GM23338 (cell line): ENCODE measurements around the gene EHD2. TPM values are rescaled to one million over a fixed set of nuclear protein-coding genes. Genes with fewer than 3 reads are reported as not detected.
"Not testable (repeated sequence)": the region's sequence is repeated elsewhere in the genome, so short reads cannot be mapped to it uniquely, and the experiment has no call there.

Source experiments
- ATAC-seq: fragments of 200-7000 bp; cut with Tn5 transposase; 3 replicates; pipeline ENCODE4 v1.9.1; 2020
- DNase-seq: peaks from one replicate; pipeline ENCODE4 v3.0.0-alpha.2; 2015; ENCODE audit warnings: low spot score
- H2AFZ ChIP-seq: fragments of 200-600 bp; sonication (generic); 2 replicates; pipeline ENCODE4 v1.8.0; 2016; ENCODE audit warnings: antibody characterized with exemption, mild to moderate bottlenecking, moderate library complexity
- H3F3A ChIP-seq: fragments of 200-600 bp; sonication (generic); replicated peaks from 2 replicates; pipeline ENCODE4 v1.8.0; 2017; ENCODE audit warnings: antibody characterized with exemption, mixed run types, low read depth
- H3K27ac ChIP-seq: fragments of 200-600 bp; sonication (generic); 2 replicates; pipeline ENCODE4 v1.6.1; 2016; ENCODE audit warnings: low read depth
- H3K27me3 ChIP-seq: fragments of 200-600 bp; sonication (generic); 2 replicates; pipeline ENCODE4 v1.8.0; 2016; ENCODE audit warnings: mild to moderate bottlenecking, mixed run types, moderate library complexity; ENCODE audit not compliant: insufficient read depth
- H3K36me3 ChIP-seq: fragments of 200-600 bp; sonication (generic); 2 replicates; pipeline ENCODE4 v1.8.0; 2016; ENCODE audit warnings: mild to moderate bottlenecking; ENCODE audit not compliant: insufficient read depth
- H3K4me1 ChIP-seq: fragments of 200-600 bp; sonication (generic); 2 replicates; pipeline ENCODE4 v1.8.0; 2016; ENCODE audit warnings: mild to moderate bottlenecking, moderate library complexity; ENCODE audit not compliant: insufficient read depth
- H3K4me2 ChIP-seq: fragments of 200-600 bp; sonication (generic); 2 replicates; pipeline ENCODE4 v1.7.1; 2017; ENCODE audit warnings: mixed run types
- H3K4me3 ChIP-seq: fragments of 200-600 bp; sonication (generic); 2 replicates; pipeline ENCODE4 v1.6.1; 2016; ENCODE audit warnings: mixed run types
- H3K79me2 ChIP-seq: fragments of 200-600 bp; sonication (generic); replicated peaks from 2 replicates; pipeline ENCODE4 v1.8.0; 2017; ENCODE audit warnings: mild to moderate bottlenecking; ENCODE audit not compliant: insufficient read depth
- H3K9me2 ChIP-seq: fragments of 200-600 bp; sonication (generic); 2 replicates; pipeline ENCODE4 v1.8.0; 2017; ENCODE audit not compliant: insufficient read depth
- H4K20me1 ChIP-seq: fragments of 200-600 bp; sonication (generic); replicated peaks from 2 replicates; pipeline ENCODE4 v1.8.0; 2017; ENCODE audit warnings: mild to moderate bottlenecking; ENCODE audit not compliant: insufficient read depth
- H3K27ac Mint-ChIP-seq: 2 replicates; pipeline ENCODE4 v1.8.0; 2020; ENCODE audit warnings: inconsistent platforms, mild to moderate bottlenecking, moderate library complexity, mixed read lengths
- H3K27me3 Mint-ChIP-seq: 3 replicates; pipeline ENCODE4 v1.8.0; 2022; ENCODE audit warnings: low read depth, mild to moderate bottlenecking, moderate library complexity, mixed read lengths, inconsistent platforms; ENCODE audit not compliant: insufficient read depth, poor library complexity
- H3K36me3 Mint-ChIP-seq: 3 replicates; pipeline ENCODE4 v1.8.0; 2021; ENCODE audit warnings: low read depth, mild to moderate bottlenecking, inconsistent platforms, moderate library complexity, mixed read lengths
- H3K4me1 Mint-ChIP-seq: 3 replicates; pipeline ENCODE4 v1.8.0; 2020; ENCODE audit warnings: mild to moderate bottlenecking, inconsistent platforms, mixed read lengths
- H3K4me3 Mint-ChIP-seq: 3 replicates; pipeline ENCODE4 v1.8.0; 2021; ENCODE audit warnings: moderate library complexity, mild to moderate bottlenecking, inconsistent platforms, mixed read lengths
- H3K9me3 Mint-ChIP-seq: 3 replicates; pipeline ENCODE4 v1.8.0; 2020; ENCODE audit warnings: moderate library complexity, mild to moderate bottlenecking, inconsistent platforms, mixed read lengths
- CREB1 ChIP-seq: fragments of 250-450 bp; sonication (Bioruptor Pico); IDR thresholded peaks from 2 replicates; pipeline ENCODE4 v1.5.0; 2020; ENCODE audit warnings: low read depth, mild to moderate bottlenecking, moderate library complexity
- EZH2 ChIP-seq: fragments of 200-600 bp; sonication (generic); IDR thresholded peaks from one replicate; pipeline ENCODE4 v1.8.0; 2017; ENCODE audit warnings: antibody characterized with exemption, mild to moderate bottlenecking, low read depth; ENCODE audit not compliant: unreplicated experiment
- EZH2phosphoT487 ChIP-seq: fragments of 200-600 bp; sonication (generic); IDR thresholded peaks from one replicate; pipeline ENCODE4 v1.8.1; 2018; ENCODE audit warnings: antibody characterized with exemption; ENCODE audit not compliant: unreplicated experiment
- JUNB ChIP-seq: IDR thresholded peaks from one replicate; pipeline ENCODE4 v1.6.1; 2016; ENCODE audit warnings: antibody characterized with exemption; ENCODE audit not compliant: unreplicated experiment
- NANOG ChIP-seq: IDR thresholded peaks from 2 replicates; pipeline ENCODE4 v1.6.1; 2016; ENCODE audit warnings: antibody characterized with exemption, borderline replicate concordance
- POLR2AphosphoS5 ChIP-seq: IDR thresholded peaks from 2 replicates; pipeline ENCODE4 v1.6.1; 2016; ENCODE audit warnings: antibody characterized with exemption, low read depth
- polyA plus RNA-seq: library from polyadenylated mRNA; unstranded; fragments of >200 nt; fragmentation: Nextera tagmentation; extraction: Ambion mirVana; gene quantifications from 2 replicates; pipeline ENCODE4 v1.2.1, GENCODE V29; 2016
- total RNA-seq: library from RNA; depleted of rRNA; stranded (reverse); fragments of >200 nt; shearing (Covaris generic); gene quantifications from 2 replicates; pipeline ENCODE4 v1.2.3, GENCODE V29; 2014
- TF ChIP-seq, protein P1 (sequence below): IDR thresholded peaks from 2 replicates; pipeline ENCODE4 v1.6.1; 2016; ENCODE audit warnings: antibody characterized with exemption
- TF ChIP-seq, protein P2 (sequence below), 2 experiments: fragments of 200-600 bp in 1 of 2; sonication (generic) in 1 of 2; conservative IDR thresholded peaks; 2 replicates each; pipeline versions ENCODE4 v1.5.1 to v1.6.1; 2016 to 2017; ENCODE audit warnings: antibody characterized with exemption in 2 of 2, low read depth in 2 of 2, mild to moderate bottlenecking in 2 of 2, moderate library complexity in 1 of 2

Gene EHD2
- total and polyA plus RNA-seq, 2 experiments from 2014 or later = 6.6 to 10.8 TPM

DNA sequence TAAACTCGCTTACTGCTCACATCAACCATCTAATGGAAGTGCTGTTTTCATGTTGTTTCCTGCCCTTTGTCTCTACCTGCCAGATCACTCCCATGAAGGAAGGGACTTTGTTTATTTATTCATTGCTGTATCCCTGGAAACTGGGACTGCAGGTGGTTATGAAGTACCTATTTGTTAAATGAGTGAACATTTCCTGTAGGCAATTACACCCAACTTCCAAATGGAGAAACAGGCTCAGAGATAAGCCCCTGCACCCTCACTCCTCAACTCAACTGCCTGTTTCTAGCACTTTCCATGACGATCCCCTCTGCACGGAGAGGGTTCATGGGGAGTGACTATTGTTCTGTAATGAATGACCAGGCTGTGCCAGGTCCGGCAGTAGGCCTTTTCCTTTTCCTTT is 63.3 kb downstream of the EHD2 start:
- Histone ChIP-seq H3K27ac (peak overlapping the region; percentile 5; the same call in 1 of the 2 replicates), H3K79me2 (peaks cover 29% of the 10 kb centered on the region), H4K20me1 (peaks cover 10% of the 10 kb centered on the region), H3K27me3 (no peaks in the 10 kb centered on the region), H2AFZ (no peak overlapping the region), H3K4me3 (no peak overlapping the region), H3K4me1 (peaks cover 7% of the 10 kb centered on the region; the same call in 1 of the 2 replicates), H3K4me2 (no peak overlapping the region), H3K36me3 (peaks cover 6% of the 10 kb centered on the region; the same call in 1 of the 2 replicates), H3K9me2 (no peaks in the 10 kb centered on the region), H3F3A (peaks cover 6% of the 10 kb centered on the region; the same call in 1 of the 2 replicates)
- peak overlapping the region; percentile 8; the same call in 1 of the 3 replicates for H3K4me3 Mint-ChIP-seq
- peaks cover 24% of the 10 kb centered on the region for H3K36me3 Mint-ChIP-seq
- H3K27ac Mint-ChIP-seq = peak overlapping the region; percentile 38; the same call in 1 of the 2 replicates
- no peaks in the 10 kb centered on the region for H3K9me3 Mint-ChIP-seq
- TF ChIP-seq NANOG (no peak), EZH2 (no peak)
- peaks cover 24% of the 10 kb centered on the region for H3K27me3 Mint-ChIP-seq
- no peak for ATAC-seq
- DNase-seq = peak; percentile 70
- peaks cover 20% of the 10 kb centered on the region for H3K4me1 Mint-ChIP-seq

DNA sequence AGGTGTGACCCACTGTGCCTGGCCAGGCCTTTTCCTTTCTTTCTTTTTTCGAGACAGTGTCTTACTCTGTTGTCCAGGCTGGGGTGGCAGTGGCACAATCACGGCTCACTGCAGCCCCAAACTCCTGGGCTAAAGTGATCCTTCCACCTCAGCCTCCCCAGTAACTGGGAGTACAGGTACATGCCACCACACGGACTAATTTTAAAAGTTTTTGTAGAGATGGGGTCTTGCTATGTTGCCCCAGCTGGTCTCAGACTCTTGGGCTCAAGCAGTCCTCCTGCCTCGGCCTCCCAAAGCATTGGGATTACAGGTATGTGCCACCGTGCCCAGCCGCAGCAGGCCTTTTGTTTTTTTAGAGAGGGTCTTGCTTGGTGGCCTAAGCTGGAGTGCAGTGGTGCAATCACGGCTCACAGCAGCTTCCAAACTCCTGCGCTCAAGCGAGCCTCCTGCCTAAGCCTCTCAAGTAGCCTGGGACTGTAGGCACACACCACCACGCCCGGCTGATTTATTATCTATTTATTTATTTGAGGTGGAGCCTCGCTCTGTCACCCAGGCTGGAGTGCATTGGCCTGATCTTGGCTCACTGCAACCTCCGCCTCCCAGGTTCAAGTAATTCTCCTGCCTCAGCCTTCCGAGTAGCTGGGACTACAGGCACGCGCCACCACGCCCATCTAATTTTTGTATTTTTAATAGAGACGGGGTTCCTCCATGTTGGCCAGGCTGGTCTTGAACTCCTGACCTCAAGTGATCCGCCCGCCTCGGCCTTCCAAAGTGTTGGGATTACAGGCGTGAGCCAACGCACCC is 64.2 kb downstream of the EHD2 start:
- H3K4me1 ChIP-seq, H3K27me3 ChIP-seq, H3K9me3 Mint-ChIP-seq, ATAC-seq, H2AFZ ChIP-seq, H3K9me2 ChIP-seq, DNase-seq: not testable (repeated sequence)
- peaks cover 32% of the 10 kb centered on the region for H3K36me3 Mint-ChIP-seq
- H3K4me1 Mint-ChIP-seq = peaks cover 20% of the 10 kb centered on the region
- H3K27me3 Mint-ChIP-seq = peaks cover 25% of the 10 kb centered on the region
- Histone ChIP-seq H3K4me2 (peak overlapping the region; percentile 97), H3K36me3 (peaks cover 11% of the 10 kb centered on the region; the same call in 1 of the 2 replicates), H3F3A (peaks cover 13% of the 10 kb centered on the region; the same call in 1 of the 2 replicates), H3K27ac (peak overlapping the region; percentile 98), H3K79me2 (peaks cover 32% of the 10 kb centered on the region), H3K4me3 (peak overlapping the region; percentile 98), H4K20me1 (peaks cover 10% of the 10 kb centered on the region)
- H3K4me3 Mint-ChIP-seq = peak overlapping the region; percentile 90
- peak overlapping the region; percentile 98; the same call in 1 of the 2 replicates for H3K27ac Mint-ChIP-seq

DNA sequence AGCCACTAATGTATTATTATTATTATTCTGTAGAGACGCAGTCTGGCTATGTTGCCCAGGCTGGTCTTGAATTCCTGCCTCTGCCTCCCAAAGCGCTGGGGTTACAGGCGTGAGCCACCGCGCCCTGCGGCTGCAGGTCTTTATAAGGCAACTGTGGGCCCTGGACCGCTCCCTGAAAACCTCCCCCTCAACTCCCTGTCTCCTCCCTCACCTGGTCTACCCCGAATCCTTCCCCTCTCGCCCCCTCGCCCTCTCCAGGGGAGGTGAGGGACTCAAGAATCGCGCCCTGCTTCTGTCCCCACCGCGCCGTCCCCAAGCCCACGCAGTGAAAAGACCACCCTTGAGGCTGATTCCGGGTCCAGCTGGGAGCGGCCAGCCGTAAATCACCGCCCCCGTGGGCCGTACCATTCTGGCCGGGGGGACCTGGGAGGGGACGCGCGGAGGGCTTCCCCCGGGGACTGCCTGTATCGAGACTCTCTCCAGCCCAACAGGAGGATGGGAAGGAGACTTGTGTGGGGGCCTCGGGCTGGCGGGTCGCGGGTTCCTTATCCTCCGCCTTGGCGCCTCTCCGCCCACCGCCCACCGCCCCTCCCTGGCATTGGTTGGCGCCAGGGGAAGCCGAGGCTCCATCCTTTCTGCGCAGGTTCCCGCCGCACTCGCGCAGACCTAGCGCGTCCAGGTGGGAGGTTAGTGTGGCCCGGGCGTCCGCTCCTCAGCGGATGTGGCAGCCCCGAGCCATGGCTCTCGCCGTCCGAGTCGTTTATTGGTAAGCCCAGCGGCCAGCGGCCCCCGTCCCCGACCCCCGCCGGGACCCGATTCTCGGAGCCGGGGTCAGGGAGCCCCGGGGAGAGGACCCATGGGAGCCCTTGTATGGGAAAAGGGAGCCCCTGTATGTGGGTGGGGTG is 65.1 kb downstream of the EHD2 start, which contains the start of gene SELENOW:
Gene SELENOW, plus strand, starts transcription at position 655 of the 905 bp plus-strand sequence. Its CDS starts 83 bp downstream, at position 738.
- TF ChIP-seq EZH2phosphoT487 (no peak), NANOG (no peak), POLR2AphosphoS5 (peak; percentile 98), JUNB (no peak), CREB1 (0 out of 2 replicates have a peak, but pooled peaks have one; percentile 14), EZH2 (no peak)
- TF ChIP-seq, protein P1, sequence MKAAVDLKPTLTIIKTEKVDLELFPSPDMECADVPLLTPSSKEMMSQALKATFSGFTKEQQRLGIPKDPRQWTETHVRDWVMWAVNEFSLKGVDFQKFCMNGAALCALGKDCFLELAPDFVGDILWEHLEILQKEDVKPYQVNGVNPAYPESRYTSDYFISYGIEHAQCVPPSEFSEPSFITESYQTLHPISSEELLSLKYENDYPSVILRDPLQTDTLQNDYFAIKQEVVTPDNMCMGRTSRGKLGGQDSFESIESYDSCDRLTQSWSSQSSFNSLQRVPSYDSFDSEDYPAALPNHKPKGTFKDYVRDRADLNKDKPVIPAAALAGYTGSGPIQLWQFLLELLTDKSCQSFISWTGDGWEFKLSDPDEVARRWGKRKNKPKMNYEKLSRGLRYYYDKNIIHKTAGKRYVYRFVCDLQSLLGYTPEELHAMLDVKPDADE = no peak
- TF ChIP-seq, protein P2, sequence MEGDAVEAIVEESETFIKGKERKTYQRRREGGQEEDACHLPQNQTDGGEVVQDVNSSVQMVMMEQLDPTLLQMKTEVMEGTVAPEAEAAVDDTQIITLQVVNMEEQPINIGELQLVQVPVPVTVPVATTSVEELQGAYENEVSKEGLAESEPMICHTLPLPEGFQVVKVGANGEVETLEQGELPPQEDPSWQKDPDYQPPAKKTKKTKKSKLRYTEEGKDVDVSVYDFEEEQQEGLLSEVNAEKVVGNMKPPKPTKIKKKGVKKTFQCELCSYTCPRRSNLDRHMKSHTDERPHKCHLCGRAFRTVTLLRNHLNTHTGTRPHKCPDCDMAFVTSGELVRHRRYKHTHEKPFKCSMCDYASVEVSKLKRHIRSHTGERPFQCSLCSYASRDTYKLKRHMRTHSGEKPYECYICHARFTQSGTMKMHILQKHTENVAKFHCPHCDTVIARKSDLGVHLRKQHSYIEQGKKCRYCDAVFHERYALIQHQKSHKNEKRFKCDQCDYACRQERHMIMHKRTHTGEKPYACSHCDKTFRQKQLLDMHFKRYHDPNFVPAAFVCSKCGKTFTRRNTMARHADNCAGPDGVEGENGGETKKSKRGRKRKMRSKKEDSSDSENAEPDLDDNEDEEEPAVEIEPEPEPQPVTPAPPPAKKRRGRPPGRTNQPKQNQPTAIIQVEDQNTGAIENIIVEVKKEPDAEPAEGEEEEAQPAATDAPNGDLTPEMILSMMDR (conservative IDR thresholded peaks at IDR 0.05; ENCODE audit: low read depth in 2 of 2) = no peak

More for the DNA sequence above, 65.1 kb downstream of the EHD2 start, which contains the start of gene SELENOW:
- DNase-seq (peak; percentile 88), ATAC-seq (peak; percentile 91)
- Histone ChIP-seq H3K4me1 (peaks cover 7% of the 10 kb centered on the region; the same call in 1 of the 2 replicates), H3K4me3 (peak within 1 kb of the TSS; percentile 98), H3K4me2 (peak within 1 kb of the TSS; percentile 97), H2AFZ (peak within 1 kb of the TSS; percentile 88; the same call in 1 of the 2 replicates), H3K79me2 (peaks cover 33% of the 10 kb centered on the region), H3K36me3 (peaks cover 16% of the 10 kb centered on the region; the same call in 1 of the 2 replicates), H3F3A (peaks cover 19% of the 10 kb centered on the region; the same call in 1 of the 2 replicates), H3K9me2 (no peaks in the 10 kb centered on the region), H3K27ac (peak within 1 kb of the TSS; percentile 98), H3K27me3 (no peaks in the 10 kb centered on the region), H4K20me1 (peaks cover 11% of the 10 kb centered on the region)
- peaks cover 40% of the 10 kb centered on the region for H3K36me3 Mint-ChIP-seq
- H3K27ac Mint-ChIP-seq = peak within 1 kb of the TSS; percentile 98
- H3K27me3 Mint-ChIP-seq = peaks cover 25% of the 10 kb centered on the region
- peaks cover 20% of the 10 kb centered on the region for H3K4me1 Mint-ChIP-seq
- peak within 1 kb of the TSS; percentile 90 for H3K4me3 Mint-ChIP-seq
- H3K9me3 Mint-ChIP-seq = no peaks in the 10 kb centered on the region
